ENCODE measurements around the gene GPR156. TPM values are rescaled to one million over a fixed set of nuclear protein-coding genes. Genes with fewer than 3 reads are reported as not detected.

GPR156 gene
- total RNA-seq, 1 experiment from 2014 or later, result 0.15 TPM

GRCh38 chr3:120142236-120142635, 142.8 kb downstream of the GPR156 start:
- DNase-seq (ENCODE audit: low read depth, low spot score), result no peak
- peaks cover 7 to 35% of the 10 kb centered on the region in 2 experiments for H3K4me1 ChIP-seq (ENCODE audit: control insufficient read depth in 1 of 2, insufficient read depth in 2 of 2, low read length in 2 of 2)
- ChIA-PET CTCF (no interaction called here), POLR2A (no interaction called here), RAD21 (ENCODE audit: low non-redundant PET in 1 of 2, low total read pairs in 2 of 2, uncharacterized antibody in 2 of 2, unreplicated experiment in 2 of 2) (no interaction called here)
- no peak for ATAC-seq
- no peaks in the 10 kb centered on the region for H4K20me1 ChIP-seq (ENCODE audit: insufficient read depth)
- H3K9ac ChIP-seq (ENCODE audit: low read length), result no peak overlapping the region
- no peaks in the 10 kb centered on the region for H3K36me3 ChIP-seq (ENCODE audit: control insufficient read depth in 1 of 2, insufficient read depth in 2 of 2, low read length in 2 of 2)
- no peaks in the 10 kb centered on the region for H3K9me3 ChIP-seq (ENCODE audit: control insufficient read depth in 1 of 2, insufficient read depth in 1 of 2, low read depth in 1 of 2, low read length in 2 of 2)
- no peak for TF ChIP-seq POLR2A (IDR thresholded peaks at IDR 0.05; ENCODE audit: borderline replicate concordance, extremely low read depth, insufficient read depth, insufficient read length)
- TF ChIP-seq EZH2 (IDR thresholded peaks at IDR 0.05), result no peak
- no peak for TF ChIP-seq JUND (IDR thresholded peaks at IDR 0.05)
- TF ChIP-seq YY1 (IDR thresholded peaks at IDR 0.05; ENCODE audit: extremely low read depth, insufficient replicate concordance, low read depth, low read length), result no peak
- TF ChIP-seq MAX (IDR thresholded peaks at IDR 0.05), result no peak
- TF ChIP-seq ZNF274 (IDR thresholded peaks at IDR 0.05; ENCODE audit: low read depth, low read length), result no peak
- no peak for TF ChIP-seq CEBPB (IDR thresholded peaks at IDR 0.05; ENCODE audit: low read depth)
- TF ChIP-seq ZBTB33 (IDR thresholded peaks at IDR 0.05; ENCODE audit: extremely low read depth, insufficient replicate concordance, low read length), result no peak
- no peak for TF ChIP-seq SIN3A (IDR thresholded peaks at IDR 0.05; ENCODE audit: low read depth)
- TF ChIP-seq ELF1 (IDR thresholded peaks at IDR 0.05; ENCODE audit: borderline replicate concordance, low read depth), result no peak
- no peaks in the 10 kb centered on the region for H3K9me2 ChIP-seq (ENCODE audit: insufficient read depth)
- H3K79me2 ChIP-seq (ENCODE audit: insufficient read depth, low read length), result no peaks in the 10 kb centered on the region
- H3K4me3 ChIP-seq (replicated peaks in 1 of 2; ENCODE audit: low read depth in 1 of 2, low read length in 2 of 2), result no peak overlapping the region
- intact Hi-C loops (cut with micrococcal nuclease), result no loop called here
- H3K4me2 ChIP-seq (ENCODE audit: low read length), result no peak overlapping the region
- BruUV-seq (replicated peaks), result no TSS peak
- no peak overlapping the region for H2AFZ ChIP-seq (ENCODE audit: low read depth, low read length, poor library complexity, severe bottlenecking)
- no peaks in the 10 kb centered on the region for H3K27me3 ChIP-seq (ENCODE audit: insufficient read depth, low read length)
- H3K27ac ChIP-seq (ENCODE audit: low read depth, low read length), result no peak overlapping the region
